Measurements from ENCODE around the gene METTL1.

Gene METTL1

DNA sequence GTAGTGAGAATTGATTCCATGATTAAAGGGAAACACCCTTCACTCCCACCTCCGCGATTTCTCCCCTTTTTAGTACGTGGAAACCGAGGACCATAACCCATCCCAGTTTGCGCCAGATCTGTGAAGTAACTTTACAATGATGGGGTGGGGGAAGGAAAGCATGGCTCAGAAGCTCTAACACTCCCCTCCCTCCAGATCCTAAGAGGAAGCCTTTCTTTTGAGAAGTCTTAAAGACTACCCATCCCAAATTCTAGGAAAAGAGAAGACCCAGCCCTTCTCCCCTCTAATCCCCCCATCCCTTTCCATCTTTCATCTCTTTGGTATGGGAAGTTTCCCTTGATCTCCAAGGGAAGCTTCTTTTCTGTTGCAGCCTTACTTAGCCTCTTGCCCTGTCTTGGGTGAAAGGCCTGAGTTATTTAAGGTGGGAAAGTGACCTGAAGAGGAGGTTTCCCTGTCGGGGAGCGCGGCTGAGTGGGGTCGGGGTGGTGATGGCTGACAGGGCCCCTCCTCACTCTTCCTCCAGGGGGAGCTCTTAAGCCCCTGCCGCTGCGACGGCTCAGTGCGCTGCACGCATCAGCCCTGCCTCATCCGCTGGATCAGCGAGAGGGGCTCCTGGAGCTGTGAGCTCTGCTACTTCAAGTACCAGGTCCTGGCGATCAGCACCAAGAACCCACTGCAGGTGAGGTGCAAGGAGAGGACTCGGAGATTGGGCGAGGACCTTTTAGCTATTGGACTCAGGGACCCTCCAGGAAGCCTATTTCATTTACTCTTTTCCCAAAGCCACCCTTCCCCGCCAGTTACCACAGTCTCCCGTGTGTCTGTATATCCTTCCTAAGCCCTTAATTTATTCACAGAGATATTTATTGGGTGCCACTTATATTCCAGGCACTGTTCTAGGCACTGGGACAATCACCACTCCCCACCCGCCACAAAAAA is 15.2 kb downstream of the METTL1 start:
- H3K9me3 ChIP-seq (ENCODE audit: insufficient read depth, low read length, severe bottlenecking): no peaks in the 10 kb centered on the region
- no peak overlapping the region for H2AFZ ChIP-seq (ENCODE audit: low read depth, low read length)
- no peak; the same call in 2 of the 3 replicates for ATAC-seq (ENCODE audit: insufficient read depth, low read depth)
- H3K79me2 ChIP-seq (ENCODE audit: insufficient read depth, low read length): peaks cover 24% of the 10 kb centered on the region
- H3K27me3 ChIP-seq (ENCODE audit: insufficient read depth, low read length, poor library complexity): no peaks in the 10 kb centered on the region
- H3K9ac ChIP-seq (ENCODE audit: low read depth, low read length): peak overlapping the region; percentile 70
- DNase-seq: peak; percentile 60
- TF ChIP-seq, protein P1, sequence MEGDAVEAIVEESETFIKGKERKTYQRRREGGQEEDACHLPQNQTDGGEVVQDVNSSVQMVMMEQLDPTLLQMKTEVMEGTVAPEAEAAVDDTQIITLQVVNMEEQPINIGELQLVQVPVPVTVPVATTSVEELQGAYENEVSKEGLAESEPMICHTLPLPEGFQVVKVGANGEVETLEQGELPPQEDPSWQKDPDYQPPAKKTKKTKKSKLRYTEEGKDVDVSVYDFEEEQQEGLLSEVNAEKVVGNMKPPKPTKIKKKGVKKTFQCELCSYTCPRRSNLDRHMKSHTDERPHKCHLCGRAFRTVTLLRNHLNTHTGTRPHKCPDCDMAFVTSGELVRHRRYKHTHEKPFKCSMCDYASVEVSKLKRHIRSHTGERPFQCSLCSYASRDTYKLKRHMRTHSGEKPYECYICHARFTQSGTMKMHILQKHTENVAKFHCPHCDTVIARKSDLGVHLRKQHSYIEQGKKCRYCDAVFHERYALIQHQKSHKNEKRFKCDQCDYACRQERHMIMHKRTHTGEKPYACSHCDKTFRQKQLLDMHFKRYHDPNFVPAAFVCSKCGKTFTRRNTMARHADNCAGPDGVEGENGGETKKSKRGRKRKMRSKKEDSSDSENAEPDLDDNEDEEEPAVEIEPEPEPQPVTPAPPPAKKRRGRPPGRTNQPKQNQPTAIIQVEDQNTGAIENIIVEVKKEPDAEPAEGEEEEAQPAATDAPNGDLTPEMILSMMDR (IDR thresholded peaks at IDR 0.05; ENCODE audit: borderline replicate concordance, extremely low read depth, low read length, poor library complexity, severe bottlenecking): peak; percentile 65
- TF ChIP-seq EZH2 (IDR thresholded peaks at IDR 0.05; ENCODE audit: borderline replicate concordance, low read depth, low read length, severe bottlenecking): no peak
- peaks cover 40% of the 10 kb centered on the region for H4K20me1 ChIP-seq (ENCODE audit: insufficient read depth, low read length)
- peak overlapping the region; percentile 80 for H3K4me2 ChIP-seq (ENCODE audit: insufficient read depth, low read length)
- peaks cover 38% of the 10 kb centered on the region for H3K36me3 ChIP-seq (ENCODE audit: insufficient read depth, low read length)
- peaks cover 37% of the 10 kb centered on the region for H3K4me1 ChIP-seq (ENCODE audit: insufficient read depth, low read length)
- peak overlapping the region; percentile 53 for H3K27ac ChIP-seq (ENCODE audit: low read length)
- peak overlapping the region; percentile 56 to 68; a peak in 3 of 4 replicates for H3K4me3 ChIP-seq (ENCODE audit: low read depth in 1 of 2, low read length in 2 of 2)

DNA sequence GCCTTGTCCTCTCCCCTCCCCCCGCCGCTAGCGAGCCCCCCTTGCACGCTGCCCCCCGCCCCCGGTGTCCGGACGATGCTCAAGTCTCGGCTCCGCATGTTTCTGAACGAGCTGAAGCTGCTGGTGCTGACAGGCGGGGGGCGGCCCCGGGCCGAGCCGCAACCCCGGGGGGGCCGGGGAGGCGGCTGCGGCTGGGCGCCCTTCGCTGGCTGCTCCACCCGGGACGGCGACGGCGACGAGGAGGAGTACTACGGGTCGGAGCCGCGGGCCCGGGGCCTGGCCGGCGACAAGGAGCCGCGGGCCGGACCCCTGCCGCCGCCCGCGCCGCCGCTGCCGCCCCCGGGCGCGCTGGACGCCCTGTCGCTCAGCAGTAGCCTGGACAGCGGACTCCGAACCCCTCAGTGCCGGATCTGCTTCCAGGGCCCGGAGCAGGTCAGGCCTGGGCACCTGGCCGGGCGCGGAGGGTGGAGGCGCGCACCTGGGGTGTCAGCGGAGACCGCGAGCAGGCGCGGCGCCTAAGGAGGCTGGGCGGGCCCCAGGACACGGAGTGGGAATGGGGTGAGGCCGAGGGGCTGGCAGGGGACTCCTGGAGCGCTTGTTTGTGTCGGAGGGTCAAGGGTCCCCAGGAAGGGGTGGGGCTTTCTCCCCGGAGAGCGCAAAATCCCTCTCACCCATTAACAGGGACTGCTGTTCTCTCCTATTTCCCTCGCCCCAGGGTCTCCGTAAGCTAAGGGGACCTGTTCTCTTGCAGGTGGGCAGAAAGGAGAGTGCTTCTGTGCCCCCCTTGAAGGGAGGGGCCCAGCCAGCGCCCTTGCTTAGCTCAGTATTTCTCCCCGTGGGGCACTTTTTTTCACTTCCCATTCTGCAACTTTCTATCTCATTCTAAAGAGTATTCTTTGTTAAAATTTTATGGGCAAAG is 16.2 kb downstream of the METTL1 start:
- peak overlapping the region; percentile 53; the same call in 1 of the 2 replicates for H2AFZ ChIP-seq (ENCODE audit: low read depth, low read length)
- H3K27ac ChIP-seq (ENCODE audit: low read length): peak overlapping the region; percentile 53
- DNase-seq: peak; percentile 46

DNA sequence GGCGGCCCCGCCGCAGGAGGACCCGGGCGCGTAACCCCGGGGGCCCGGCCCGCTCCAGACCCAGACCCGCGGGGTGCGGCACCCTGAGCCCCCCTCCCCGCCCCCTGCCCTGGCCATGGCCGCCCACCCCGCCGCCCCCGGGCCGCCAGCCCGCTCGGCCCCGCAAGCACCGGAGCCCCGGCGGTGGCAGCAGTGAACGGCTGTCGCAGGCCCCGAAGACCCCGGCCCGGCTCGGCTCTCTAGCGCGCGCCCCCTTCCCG is 16.8 kb downstream of the METTL1 start:
- Histone ChIP-seq H3K36me3 (ENCODE audit: insufficient read depth, low read length) (peaks cover 47% of the 10 kb centered on the region), H3K27me3 (ENCODE audit: insufficient read depth, low read length, poor library complexity) (no peaks in the 10 kb centered on the region), H2AFZ (ENCODE audit: low read depth, low read length) (0 out of 2 replicates have a peak overlapping the region, but pooled peaks have one; percentile 49), H3K4me3 (ENCODE audit: low read depth in 1 of 2, low read length in 2 of 2) (peak overlapping the region; percentile 56 to 68; a peak in 3 of 4 replicates), H4K20me1 (ENCODE audit: insufficient read depth, low read length) (peaks cover 42% of the 10 kb centered on the region), H3K79me2 (ENCODE audit: insufficient read depth, low read length) (peaks cover 40% of the 10 kb centered on the region), H3K4me2 (ENCODE audit: insufficient read depth, low read length) (peak overlapping the region; percentile 80; the same call in 1 of the 2 replicates), H3K4me1 (ENCODE audit: insufficient read depth, low read length) (peaks cover 52% of the 10 kb centered on the region), H3K9ac (ENCODE audit: low read depth, low read length) (peak overlapping the region; percentile 70), H3K9me3 (ENCODE audit: insufficient read depth, low read length, severe bottlenecking) (no peaks in the 10 kb centered on the region), H3K27ac (ENCODE audit: low read length) (no peak overlapping the region)
- DNase-seq: no peak
- no peak for ATAC-seq (ENCODE audit: insufficient read depth, low read depth)
- TF ChIP-seq, protein P1 (IDR thresholded peaks at IDR 0.05; ENCODE audit: borderline replicate concordance, extremely low read depth, low read length, poor library complexity, severe bottlenecking): no peak
- no peak for TF ChIP-seq EZH2 (IDR thresholded peaks at IDR 0.05; ENCODE audit: borderline replicate concordance, low read depth, low read length, severe bottlenecking)

More for the DNA sequence above, 16.2 kb downstream of the METTL1 start:
- Histone ChIP-seq H3K9me3 (ENCODE audit: insufficient read depth, low read length, severe bottlenecking) (no peaks in the 10 kb centered on the region), H3K36me3 (ENCODE audit: insufficient read depth, low read length) (peaks cover 45% of the 10 kb centered on the region), H3K4me2 (ENCODE audit: insufficient read depth, low read length) (peak overlapping the region; percentile 80), H3K4me3 (ENCODE audit: low read depth in 1 of 2, low read length in 2 of 2) (peak overlapping the region; percentile 56 to 68; a peak in 3 of 4 replicates), H4K20me1 (ENCODE audit: insufficient read depth, low read length) (peaks cover 45% of the 10 kb centered on the region), H3K4me1 (ENCODE audit: insufficient read depth, low read length) (peaks cover 46% of the 10 kb centered on the region), H3K9ac (ENCODE audit: low read depth, low read length) (peak overlapping the region; percentile 70), H3K27me3 (ENCODE audit: insufficient read depth, low read length, poor library complexity) (no peaks in the 10 kb centered on the region), H3K79me2 (ENCODE audit: insufficient read depth, low read length) (peaks cover 34% of the 10 kb centered on the region)
- ATAC-seq (ENCODE audit: insufficient read depth, low read depth): no peak
- TF ChIP-seq, protein P1 (IDR thresholded peaks at IDR 0.05; ENCODE audit: borderline replicate concordance, extremely low read depth, low read length, poor library complexity, severe bottlenecking): no peak
- no peak for TF ChIP-seq EZH2 (IDR thresholded peaks at IDR 0.05; ENCODE audit: borderline replicate concordance, low read depth, low read length, severe bottlenecking)
